ENCODE data around the gene WDR17. TPM values are rescaled to one million over a fixed set of nuclear protein-coding genes. Genes with fewer than 3 reads are reported as not detected.

Gene WDR17
- total RNA-seq, 1 donor from 2014 or later = 3.7 TPM

GRCh38 chr4:176063718-176064117 lies 1.9 kb upstream of the WDR17 start:
- no peak for TF ChIP-seq CTCF (IDR thresholded peaks at IDR 0.05; ENCODE audit: insufficient read depth, low read length, poor library complexity, severe bottlenecking)
- no peak for DNase-seq (ENCODE audit: low read depth)
- no peaks in the 10 kb centered on the region for H3K27me3 ChIP-seq (ENCODE audit: control insufficient read depth, insufficient read depth, low read length)
- H3K36me3 ChIP-seq (ENCODE audit: control insufficient read depth, insufficient read depth, low read length) = no peaks in the 10 kb centered on the region
- H3K4me3 ChIP-seq (ENCODE audit: low read depth, low read length) = no peak overlapping the region

- Histone ChIP-seq H3K4me3 (ENCODE audit: low read depth, low read length) (no peak overlapping the region), H3K27me3 (ENCODE audit: control insufficient read depth, insufficient read depth, low read length) (no peaks in the 10 kb centered on the region), H3K36me3 (ENCODE audit: control insufficient read depth, insufficient read depth, low read length) (no peaks in the 10 kb centered on the region)
- DNase-seq (ENCODE audit: low read depth) = no peak
- TF ChIP-seq CTCF (IDR thresholded peaks at IDR 0.05; ENCODE audit: insufficient read depth, low read length, poor library complexity, severe bottlenecking) = no peak
Measured at GRCh38 chr4:176064539-176064938, 1.1 kb upstream of the WDR17 start.

DNA sequence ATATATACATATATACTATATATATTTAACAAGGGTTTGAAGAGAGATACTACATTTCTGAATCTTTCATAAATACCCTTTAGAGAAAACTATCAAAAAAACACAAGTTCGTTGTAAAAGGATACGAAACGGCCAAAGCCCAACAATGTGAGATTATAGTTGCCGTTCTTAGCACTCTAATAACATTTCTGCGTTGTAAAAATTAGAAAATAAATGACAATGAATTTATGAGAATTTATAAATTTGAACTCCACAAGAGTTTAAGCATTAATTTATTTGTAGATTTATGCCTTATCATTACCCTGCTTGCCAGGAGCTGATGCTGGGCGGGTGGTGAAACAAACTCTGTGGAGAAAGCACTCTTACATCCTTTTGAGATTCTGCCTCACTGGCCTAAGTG lies 1.1 kb downstream of the WDR17 start:
- H3K36me3 ChIP-seq (ENCODE audit: control insufficient read depth, insufficient read depth, low read length) = no peaks in the 10 kb centered on the region
- DNase-seq (ENCODE audit: low read depth) = no peak
- H3K4me3 ChIP-seq (ENCODE audit: low read depth, low read length) = no peak overlapping the region
- TF ChIP-seq CTCF (IDR thresholded peaks at IDR 0.05; ENCODE audit: insufficient read depth, low read length, poor library complexity, severe bottlenecking) = no peak
- H3K27me3 ChIP-seq (ENCODE audit: control insufficient read depth, insufficient read depth, low read length) = no peaks in the 10 kb centered on the region

DNA sequence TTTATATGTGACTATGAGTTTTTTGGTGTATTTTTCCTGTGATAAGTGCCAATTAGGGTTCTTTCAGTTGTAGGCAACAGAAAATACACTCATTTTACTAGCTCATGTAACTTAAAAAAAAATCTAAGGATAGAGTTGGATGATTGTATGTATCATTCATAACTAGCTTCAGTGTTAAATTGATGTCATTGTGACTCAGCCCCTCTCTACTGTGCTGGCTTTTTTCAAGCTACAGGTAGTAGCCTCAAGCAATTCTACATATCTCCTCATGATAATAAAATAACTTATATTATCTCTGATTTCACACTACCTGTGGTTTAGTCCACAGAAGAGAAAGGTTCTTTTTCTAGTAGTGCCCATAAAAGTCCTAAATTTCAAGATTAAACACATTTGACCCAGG lies 11.9 kb downstream of the WDR17 start:
- DNase-seq (ENCODE audit: low read depth) = no peak

DNA sequence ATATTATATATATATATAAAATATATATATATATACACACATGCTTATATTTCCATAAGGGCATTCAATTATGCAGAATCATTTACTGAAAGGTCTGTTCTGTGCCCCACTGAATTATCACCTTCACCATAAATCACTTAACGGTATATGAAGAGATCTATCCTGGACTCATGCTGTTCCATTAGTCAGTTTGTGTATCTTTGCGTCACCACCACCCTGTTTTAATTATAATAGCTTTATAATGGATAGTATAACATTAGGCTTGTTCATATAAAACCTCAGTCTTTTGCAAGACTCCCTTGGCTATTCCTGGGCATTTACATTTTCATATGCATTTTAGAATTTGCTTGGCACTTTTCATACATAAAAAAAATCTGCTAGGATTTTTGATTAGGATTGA lies 19.1 kb downstream of the WDR17 start:
- TF ChIP-seq CTCF (IDR thresholded peaks at IDR 0.05; ENCODE audit: insufficient read depth, low read length, poor library complexity, severe bottlenecking) = no peak
- H3K4me3 ChIP-seq (ENCODE audit: low read depth, low read length) = no peak overlapping the region
- no peaks in the 10 kb centered on the region for H3K36me3 ChIP-seq (ENCODE audit: control insufficient read depth, insufficient read depth, low read length)
- H3K27me3 ChIP-seq (ENCODE audit: control insufficient read depth, insufficient read depth, low read length) = no peaks in the 10 kb centered on the region
- DNase-seq (ENCODE audit: low read depth) = no peak

More for the DNA sequence above, 11.9 kb downstream of the WDR17 start:
- H3K27me3 ChIP-seq (ENCODE audit: control insufficient read depth, insufficient read depth, low read length) = no peaks in the 10 kb centered on the region
- no peaks in the 10 kb centered on the region for H3K36me3 ChIP-seq (ENCODE audit: control insufficient read depth, insufficient read depth, low read length)
- no peak for TF ChIP-seq CTCF (IDR thresholded peaks at IDR 0.05; ENCODE audit: insufficient read depth, low read length, poor library complexity, severe bottlenecking)
- no peak overlapping the region for H3K4me3 ChIP-seq (ENCODE audit: low read depth, low read length)

- TF ChIP-seq CTCF (IDR thresholded peaks at IDR 0.05; ENCODE audit: insufficient read depth, low read length, poor library complexity, severe bottlenecking) = no peak
- no peak for DNase-seq (ENCODE audit: low read depth)
- Histone ChIP-seq H3K4me3 (ENCODE audit: low read depth, low read length) (no peak overlapping the region), H3K27me3 (ENCODE audit: control insufficient read depth, insufficient read depth, low read length) (no peaks in the 10 kb centered on the region), H3K36me3 (ENCODE audit: control insufficient read depth, insufficient read depth, low read length) (no peaks in the 10 kb centered on the region)
Measured at GRCh38 chr4:176090115-176090514, 24.5 kb downstream of the WDR17 start.
